HG02588 (cell line): ENCODE measurements around the gene SLK.

ENCODE experiments used
- ATAC-seq: cut with Tn5 transposase; IDR thresholded peaks from one replicate; pipeline ENCODE4 v1.9.1; 2021; ENCODE audit warnings: mild to moderate bottlenecking, moderate library complexity; ENCODE audit not compliant: unreplicated experiment

SLK gene

DNA sequence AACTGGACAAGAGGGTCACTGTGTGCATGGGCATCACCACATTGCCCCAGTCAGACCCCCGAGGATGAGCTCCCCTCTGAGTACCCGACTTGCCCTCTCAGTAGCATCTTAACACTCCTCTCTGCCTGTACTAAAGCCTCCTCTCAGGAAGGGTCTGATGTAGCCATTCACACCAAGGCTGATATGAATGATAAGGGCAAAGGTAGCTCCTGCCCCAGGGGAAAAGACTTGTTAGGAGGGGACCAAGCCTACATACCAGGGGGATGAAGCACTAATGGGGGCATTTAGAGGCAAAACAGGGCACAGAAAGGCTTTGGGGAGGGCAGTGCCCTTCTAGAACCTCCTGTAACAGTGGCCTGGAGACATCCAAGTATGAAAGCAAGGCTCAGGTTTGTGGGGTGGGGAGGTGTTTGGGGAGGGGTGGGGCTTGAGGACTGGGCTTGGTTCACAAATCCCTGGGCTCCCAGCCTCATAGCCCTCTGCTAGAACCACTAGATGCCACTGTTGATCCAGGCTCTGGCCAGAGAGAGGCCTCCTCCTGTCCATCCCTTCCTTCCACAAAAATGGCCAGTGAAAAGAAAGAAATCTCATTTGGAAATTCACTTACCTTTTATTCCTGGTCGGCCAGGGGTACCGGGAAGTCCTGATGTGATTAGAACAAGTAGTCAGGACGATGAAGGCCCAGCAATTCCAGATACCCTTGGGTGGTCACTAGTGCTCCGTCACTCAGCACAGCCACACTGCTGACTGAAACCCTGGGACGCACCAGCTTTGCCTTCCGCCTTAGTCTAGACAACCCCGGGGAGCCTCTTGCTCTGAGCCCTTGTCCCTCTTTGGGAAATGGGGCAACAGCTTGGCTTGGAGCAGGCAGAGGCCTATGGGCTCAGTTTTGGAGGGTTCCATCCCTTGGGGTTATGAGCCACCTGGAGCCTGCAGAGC, 78.5 kb downstream of the SLK start:
- ATAC-seq: no peak

DNA sequence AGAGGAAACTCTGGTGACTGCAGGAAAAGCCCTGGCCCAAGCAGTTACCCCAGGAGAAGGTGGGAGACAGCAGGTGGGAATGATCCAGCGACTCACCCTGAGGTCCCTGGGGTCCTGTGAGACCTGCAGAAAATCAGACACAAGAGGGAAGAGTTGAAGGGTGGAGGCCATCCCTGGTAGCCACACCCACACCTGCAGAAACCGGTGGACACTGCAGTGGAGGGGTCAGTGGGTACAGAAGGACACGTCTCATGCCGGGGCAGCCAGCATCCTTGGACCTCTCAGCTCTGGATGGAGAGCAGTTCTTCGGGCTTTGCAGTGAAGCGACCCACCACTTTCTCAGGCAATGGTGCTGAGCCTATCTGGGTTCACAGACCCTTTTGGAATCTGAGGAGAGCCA, 79.7 kb downstream of the SLK start:
- no peak for ATAC-seq

DNA sequence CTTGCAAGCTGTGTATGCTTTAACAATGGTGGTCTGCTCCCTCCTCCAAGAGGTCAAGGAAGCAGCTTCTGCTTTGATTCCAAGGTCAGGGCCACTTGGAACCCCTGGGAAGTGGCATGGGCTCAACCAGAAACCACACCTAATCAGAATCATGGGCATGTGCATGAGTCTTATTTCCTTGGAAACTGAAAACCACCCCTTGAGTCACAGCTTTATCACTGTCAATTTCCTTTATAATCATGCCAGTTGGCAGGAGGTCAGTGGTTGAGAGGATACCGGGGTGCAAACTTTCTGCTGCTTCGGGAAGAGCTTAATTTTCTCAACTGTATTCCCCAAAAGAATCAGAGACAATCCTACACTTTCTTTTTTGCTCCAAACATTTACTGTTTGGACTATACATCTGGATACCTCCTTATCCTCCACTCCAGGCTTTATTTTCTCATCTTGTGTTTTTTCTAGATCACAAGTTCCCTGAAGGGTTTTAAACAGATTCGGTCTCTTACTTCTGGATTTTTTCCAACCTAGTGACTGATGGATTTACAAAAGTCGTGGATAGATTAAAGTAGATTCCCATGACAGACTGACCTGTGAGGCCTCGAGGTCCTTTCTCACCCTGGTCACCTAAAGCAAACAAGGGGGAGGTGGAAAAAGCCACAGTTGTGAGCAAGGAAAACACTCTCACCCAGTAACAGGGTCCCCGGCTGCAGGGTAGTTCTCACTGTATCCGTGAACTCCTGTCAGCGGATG, 82.7 kb downstream of the SLK start:
- ATAC-seq: no peak

DNA sequence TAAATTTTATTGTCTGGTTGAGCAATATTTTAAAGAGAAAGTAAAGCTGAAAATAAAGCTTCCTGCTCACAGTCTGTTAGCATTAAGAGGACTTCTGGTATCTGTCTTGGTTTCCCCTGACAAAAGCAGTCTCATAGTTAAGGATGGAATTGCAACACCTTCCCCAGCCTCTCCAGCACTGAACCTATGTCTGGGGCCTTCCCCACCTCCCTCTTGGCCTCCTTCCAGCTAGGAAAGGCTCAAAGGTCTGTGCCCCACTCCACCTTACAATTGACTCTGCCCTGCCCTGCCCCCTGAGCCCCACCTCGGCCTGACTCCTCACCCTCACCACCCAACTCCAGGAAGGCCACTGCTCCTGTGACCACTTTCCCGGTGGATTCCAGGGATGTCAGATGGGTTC, 85.5 kb downstream of the SLK start:
- no peak for ATAC-seq

DNA sequence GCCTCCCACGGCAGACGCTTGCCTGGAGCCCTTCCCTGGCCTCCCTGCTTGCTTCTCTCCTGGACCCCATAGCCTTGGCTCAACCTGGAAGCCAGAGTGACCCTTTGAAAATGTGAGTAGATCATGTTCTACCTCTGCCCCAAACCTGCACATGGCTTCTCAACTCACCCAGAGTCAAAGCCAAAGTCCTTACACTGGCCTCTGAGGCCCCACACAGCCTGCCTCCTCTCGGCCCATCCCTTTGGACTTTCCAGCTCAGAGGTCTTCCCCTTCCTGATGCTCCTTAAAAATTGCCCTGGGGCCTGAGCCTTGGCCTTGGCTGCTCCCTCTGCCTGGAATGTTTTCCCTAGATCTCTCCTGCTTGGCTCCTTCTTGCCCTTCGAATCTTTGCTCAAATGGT, 86.3 kb downstream of the SLK start:
- ATAC-seq: no peak

DNA sequence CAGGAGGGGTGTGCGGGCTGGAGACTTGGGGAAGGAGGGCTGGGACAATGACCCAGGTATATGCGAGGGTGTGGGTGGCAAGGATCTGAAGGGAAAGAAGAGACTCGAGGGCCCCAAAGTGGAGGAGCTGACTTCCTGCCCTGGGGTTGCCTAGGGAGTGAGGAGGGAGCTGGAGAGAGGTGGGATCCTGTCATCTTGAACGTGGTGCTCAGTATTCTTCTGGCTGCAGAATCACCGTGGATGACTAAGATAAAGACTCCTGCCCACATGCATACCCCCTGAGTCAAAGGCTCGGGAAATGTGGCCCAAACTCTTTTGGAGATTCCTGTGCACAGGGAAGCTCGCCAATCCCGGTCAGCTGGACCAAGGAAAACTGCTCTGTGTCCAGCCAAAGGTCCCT, 87.5 kb downstream of the SLK start:
- no peak for ATAC-seq

DNA sequence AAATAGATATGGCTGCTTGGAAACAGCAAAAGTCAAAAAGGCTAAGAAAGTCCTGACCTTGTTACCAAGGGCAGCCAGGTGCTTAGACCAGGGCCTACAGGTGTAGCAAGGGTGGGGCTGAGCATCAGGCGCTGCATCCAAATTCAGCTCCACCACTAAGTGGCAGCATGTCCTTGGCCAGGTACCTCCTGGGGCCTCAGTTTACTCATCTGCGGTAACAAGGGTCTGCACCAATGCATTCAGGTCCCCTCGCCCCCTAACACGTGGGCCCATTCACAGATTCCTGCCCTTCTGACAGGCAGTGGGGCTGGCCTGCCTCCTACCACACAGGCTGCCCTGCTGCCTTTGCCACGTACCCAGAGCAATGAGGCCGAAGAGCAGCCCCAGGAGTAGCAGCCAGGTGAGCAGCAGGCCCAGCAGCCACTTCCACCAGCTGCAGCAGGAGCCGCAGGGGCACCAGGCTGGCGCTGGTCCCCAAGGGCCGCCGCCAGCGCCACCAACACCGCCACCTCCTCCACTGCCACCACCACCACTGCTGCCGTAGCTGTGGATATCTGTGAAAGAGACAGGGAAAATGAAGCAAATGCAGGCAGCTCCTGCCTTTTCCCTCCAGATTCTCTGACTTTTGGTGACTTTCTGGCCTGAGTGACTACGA, 89.8 kb downstream of the SLK start:
- no peak for ATAC-seq

DNA sequence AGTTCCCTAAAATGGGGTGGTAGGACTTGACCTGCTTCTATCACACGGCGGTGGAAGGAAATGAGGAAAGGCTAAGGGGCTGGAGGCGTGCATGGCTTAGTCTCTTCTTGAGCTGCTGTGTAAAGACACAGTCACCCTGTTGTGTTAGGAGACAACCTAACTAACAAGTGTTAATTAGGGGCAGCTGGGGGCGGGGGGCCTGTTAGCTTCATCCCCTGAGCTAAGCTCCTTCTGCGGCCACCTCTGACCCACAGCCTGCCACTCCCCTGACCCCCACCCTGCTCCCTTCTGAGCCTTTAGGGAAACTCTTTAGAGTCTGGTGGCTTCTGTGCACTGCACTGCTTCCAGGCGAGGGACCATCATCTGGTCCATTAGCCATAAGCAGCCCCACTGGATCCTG, 90.8 kb downstream of the SLK start:
- ATAC-seq: no peak

DNA sequence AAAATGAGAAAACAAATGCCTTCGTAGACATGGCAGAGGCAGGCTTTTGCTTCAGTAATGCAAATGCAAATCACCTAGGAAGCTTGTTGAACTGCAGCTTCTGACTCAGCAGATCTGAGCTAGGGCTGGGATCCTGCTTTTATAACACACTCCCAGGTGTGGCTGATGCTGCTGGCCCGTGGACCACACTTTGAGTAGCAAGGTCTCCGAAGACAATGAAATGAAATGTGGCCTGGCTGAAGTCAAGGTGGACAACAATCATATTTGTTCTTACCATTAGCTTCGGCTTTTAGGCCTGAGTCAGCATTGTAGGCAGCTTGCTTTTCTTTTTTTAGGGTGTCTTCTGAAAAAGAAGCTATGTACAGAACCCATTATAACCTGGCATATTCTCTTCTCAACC, 92.4 kb downstream of the SLK start:
- no peak for ATAC-seq

DNA sequence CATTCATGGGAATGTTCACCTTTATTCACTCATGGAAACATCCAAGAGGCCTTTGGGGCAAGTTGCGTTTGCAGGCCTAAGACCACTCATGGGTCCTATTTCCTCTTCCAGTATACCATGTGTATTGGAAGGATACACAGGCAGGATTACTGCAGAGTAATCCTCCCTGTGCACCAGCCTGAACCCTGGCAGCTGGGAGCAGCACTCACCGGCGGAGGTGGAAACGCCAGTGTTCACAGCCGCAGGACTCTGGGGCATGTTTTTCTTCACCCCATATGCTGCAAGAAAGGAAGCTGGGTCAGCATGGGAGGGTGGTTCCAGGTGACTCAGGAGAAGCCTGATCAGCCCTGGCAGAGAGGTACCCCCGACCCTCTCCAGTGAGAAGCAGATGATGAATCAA, 94.3 kb downstream of the SLK start:
- no peak for ATAC-seq

DNA sequence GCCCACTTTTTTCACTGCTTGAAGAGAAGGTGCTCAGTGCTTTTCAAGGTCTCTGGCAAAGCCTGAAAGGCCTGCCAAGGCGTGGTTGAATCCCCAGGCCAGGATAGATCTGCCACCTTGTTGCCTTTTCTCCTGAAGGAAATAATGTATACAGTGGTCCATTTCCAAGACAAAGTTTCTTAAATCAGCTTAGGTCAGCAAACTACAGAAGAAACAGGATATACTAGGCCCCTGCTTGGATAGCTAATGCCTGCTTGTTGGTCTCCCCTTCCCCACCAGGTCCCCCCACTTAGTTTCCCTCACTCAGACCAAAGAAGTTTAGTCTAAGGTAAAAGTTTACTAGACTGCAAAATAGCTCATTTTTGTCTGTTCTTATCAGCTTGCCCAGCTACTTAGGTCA, 98.8 kb downstream of the SLK start:
- ATAC-seq: no peak

DNA sequence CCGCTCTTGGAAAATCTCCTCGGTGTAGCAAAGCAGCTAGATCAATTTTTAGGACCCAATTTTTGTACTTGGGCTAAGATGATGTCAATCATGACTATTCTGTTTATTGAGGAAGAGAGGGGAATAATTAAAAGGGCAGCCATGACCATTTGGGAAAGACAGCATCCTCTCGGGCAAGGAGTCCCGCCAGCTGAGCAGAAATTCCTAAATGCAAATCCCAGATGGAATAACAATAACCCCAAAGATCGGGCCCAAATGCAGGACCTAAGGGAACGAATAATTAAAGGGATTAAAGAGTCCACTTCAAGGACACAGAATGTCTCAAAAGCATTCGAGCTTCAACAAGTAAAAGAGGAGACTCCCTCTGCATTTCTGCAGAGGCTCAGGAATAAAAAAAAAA, 100.0 kb downstream of the SLK start:
- ATAC-seq: no peak

DNA sequence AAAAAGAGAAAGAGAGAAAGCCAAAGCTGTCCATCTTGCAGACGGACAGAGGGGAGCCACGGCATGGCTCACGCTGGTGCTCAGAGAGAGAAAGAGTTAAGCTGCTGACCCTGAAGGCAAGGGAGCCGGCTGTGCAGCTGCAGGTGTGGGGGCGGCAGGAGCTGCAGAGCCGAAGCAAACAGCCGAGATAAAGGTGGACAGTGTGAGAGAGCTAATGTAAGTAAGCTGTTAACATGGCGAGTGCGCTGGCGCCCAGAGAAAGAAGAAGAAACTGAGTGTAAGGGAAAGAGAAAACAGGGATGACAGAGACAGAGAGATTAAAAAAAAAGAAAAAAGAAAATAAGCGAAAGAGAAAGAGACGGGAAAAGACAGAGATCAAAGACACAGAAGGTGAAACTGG, 100.6 kb downstream of the SLK start:
- ATAC-seq: no peak

DNA sequence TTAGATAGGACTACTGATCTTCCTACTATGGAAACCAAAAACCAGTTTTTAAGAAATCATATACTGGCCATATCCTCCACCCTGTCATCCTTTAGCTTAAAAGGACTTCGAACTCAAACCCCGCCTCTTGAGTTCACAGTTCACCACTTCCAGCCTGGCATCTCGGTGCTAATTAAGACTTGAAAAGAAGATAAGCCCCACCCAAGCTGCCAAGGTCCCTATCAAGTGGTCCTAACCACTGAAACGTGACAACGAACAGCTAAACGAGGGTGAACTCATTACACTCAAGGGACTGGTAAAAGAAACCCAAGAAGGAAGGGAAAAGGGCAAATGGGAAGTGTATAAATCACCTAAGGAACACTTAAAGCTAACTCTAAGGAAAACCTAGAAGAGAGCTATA, 102.7 kb downstream of the SLK start:
- no peak for ATAC-seq

DNA sequence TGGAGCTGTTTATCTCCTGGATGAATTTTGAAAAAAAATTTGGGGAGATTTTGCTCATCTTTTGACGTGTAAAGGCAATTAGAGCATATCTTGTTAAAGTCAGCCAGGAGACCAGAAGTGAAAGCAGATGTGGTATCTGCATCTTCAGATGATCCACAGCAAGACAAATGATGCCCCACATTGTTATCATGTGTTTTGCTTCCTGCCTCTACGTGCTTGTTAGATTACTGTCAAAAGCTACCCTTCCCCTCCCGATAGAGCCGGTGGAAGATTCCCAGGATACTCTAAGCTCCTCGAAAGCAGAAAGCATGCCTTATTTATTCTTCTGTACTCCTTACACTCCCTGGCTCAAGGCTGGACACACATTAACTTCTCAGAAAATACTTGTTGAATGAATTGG, 105.8 kb downstream of the SLK start:
- ATAC-seq: no peak

DNA sequence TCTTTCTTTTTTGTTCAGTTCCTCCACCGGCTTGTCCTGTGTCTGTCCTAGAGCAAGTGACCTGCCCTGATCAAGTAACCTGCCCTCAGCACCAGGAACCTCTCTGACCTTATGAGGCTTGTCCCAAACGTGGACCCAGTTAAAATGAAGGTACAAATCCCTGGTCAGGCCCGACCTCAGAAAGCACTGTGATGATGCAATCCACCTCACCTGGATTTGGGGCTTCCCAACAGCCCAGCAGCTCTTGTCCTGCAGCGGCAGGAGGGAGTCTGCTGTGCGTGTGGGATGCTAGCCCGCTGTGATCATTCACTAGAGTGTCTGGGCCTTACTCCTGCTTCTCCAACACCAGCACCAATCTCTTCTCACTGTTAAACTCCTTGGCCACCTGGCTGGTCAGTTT, 107.6 kb downstream of the SLK start:
- no peak for ATAC-seq

DNA sequence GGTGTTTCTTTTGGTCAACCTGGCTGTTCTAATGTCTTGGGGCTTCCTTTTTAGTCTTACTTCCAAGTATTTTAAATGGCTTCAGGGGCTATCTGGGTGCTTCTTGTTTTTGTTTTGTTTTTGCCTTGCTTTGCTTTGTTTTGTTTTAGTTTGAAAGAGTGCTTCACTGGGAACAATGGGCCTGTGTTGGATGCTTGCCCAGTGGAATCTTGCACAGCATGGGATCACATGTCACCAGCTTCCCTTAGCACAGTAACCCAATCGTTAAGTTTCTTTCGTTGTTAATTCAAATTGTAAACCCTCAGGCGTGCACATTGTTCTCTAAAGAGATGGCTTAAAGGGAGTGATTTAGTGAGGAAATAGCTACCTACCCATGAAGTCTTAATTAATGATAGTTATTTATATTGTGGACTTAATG, 109.8 kb downstream of the SLK start:
- ATAC-seq: no peak

DNA sequence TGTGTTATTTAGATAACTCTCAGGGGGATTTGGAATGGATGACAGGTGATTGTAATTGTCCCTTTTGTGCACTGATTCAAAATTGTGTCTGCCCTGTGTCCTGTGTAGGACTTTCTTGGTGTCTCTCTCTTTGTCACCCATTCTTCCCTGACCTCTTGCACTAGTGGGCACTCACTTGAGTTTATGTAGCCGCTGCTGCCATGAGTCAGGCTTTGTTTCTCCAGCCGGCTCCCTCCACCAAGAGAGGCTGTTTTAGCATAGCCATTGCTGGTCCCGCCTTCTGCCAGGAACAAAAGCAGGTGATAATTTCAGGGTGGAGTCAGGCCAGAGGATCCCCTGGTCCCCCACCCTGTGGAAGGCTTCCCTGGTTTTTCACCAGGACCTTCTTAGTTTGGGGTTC, 110.3 kb downstream of the SLK start:
- ATAC-seq: no peak

DNA sequence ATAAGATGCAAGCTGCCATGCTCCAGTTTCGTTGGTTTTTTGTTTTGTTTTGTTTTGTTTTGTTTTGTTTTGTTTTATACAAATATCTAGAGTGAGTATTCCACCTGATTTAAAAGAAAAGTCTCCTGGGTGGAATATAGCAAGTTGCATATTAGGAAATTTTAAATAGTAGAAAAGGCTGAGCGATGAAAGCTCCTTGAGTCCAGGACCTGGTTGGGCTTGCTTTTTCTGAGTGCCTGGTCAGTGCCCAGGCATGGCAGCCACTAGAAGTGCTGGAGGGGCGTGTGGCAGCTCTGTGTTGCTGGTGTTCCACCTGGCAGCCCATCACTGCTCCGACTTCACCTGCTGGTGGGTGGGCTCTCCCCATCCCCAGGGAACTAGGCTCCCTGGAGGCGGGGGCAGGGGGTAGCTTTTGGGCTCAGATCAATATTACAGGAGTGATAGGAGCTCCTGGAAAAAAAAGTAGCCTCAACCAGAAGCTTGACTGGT, 110.8 kb downstream of the SLK start:
- ATAC-seq: no peak
